Nephron progenitor cell (in vitro differentiated cells): Measurements from ENCODE around the gene CMTM4.

Experiments used
- DNase-seq: peaks from one replicate; pipeline ENCODE4 v3.0.0; 2021
- H3K27ac Mint-ChIP-seq: 2 replicates; pipeline ENCODE4 v1.8.0; 2021; ENCODE audit warnings: mild to moderate bottlenecking, moderate library complexity, mixed read lengths
- H3K27me3 Mint-ChIP-seq: 2 replicates; pipeline ENCODE4 v1.8.0; 2021; ENCODE audit warnings: mild to moderate bottlenecking, low read depth, mixed read lengths; ENCODE audit not compliant: poor library complexity
- H3K36me3 Mint-ChIP-seq: 2 replicates; pipeline ENCODE4 v1.8.0; 2021; ENCODE audit warnings: low read depth, mixed read lengths
- H3K4me1 Mint-ChIP-seq: 2 replicates; pipeline ENCODE4 v1.8.0; 2021; ENCODE audit warnings: mixed read lengths
- H3K4me3 Mint-ChIP-seq: 2 replicates; pipeline ENCODE4 v1.8.0; 2021; ENCODE audit warnings: mild to moderate bottlenecking, moderate library complexity, mixed read lengths
- H3K9me3 Mint-ChIP-seq: 2 replicates; pipeline ENCODE4 v1.8.0; 2021; ENCODE audit warnings: mild to moderate bottlenecking, moderate library complexity, mixed read lengths
- TF ChIP-seq, protein P1 (sequence below): fragments of 200-600 bp; sonication (generic); IDR thresholded peaks from 2 replicates; pipeline ENCODE4 v1.5.0; 2021; ENCODE audit warnings: antibody characterized with exemption

Gene CMTM4

DNA sequence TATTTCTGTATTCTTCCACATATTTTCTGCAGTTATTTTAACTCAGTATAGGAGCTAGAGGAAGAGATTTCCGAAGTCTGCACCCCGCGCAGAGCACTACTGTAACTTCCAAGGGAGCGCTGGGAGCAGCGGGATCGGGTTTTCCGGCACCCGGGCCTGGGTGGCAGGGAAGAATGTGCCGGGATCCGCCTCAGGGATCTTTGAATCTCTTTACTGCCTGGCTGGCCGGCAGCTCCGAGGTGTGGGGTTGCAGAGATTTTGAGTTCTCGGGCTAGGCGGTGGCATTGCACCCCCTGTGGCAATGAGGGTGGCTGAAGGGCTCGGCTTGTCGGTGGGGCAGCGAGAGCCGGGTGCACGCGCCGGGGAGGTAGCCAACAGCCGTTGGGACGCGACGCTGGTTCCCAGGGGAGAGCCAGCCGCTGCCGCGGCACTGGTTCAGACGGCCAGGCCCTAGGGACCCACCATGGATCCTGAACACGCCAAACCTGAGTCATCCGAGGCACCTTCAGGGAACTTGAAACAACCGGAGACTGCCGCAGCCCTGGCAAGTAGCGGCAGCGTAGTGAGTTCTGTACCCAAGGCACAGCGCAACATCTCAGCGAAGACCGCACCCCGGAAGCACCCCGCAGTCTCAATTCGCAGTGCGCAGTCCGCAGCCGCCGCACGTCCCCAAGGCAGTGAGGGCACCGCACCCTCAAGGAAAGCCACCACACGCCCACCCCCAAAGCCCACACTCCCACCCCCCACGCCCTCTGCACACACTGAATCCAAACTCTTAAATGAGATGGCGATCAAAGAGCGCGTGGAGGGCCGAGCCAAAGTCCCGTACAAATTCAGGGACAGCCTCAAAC is 130.3 kb downstream of the CMTM4 start, which contains the start of gene CMTM1:
Gene CMTM1, plus strand, starts transcription at position 389 of the 851 bp plus-strand sequence. Its CDS starts 75 bp downstream, at position 464.
- no peak within 1 kb of the TSS for H3K27ac Mint-ChIP-seq
- H3K4me1 Mint-ChIP-seq = no peaks in the 10 kb centered on the region
- TF ChIP-seq, protein P1, sequence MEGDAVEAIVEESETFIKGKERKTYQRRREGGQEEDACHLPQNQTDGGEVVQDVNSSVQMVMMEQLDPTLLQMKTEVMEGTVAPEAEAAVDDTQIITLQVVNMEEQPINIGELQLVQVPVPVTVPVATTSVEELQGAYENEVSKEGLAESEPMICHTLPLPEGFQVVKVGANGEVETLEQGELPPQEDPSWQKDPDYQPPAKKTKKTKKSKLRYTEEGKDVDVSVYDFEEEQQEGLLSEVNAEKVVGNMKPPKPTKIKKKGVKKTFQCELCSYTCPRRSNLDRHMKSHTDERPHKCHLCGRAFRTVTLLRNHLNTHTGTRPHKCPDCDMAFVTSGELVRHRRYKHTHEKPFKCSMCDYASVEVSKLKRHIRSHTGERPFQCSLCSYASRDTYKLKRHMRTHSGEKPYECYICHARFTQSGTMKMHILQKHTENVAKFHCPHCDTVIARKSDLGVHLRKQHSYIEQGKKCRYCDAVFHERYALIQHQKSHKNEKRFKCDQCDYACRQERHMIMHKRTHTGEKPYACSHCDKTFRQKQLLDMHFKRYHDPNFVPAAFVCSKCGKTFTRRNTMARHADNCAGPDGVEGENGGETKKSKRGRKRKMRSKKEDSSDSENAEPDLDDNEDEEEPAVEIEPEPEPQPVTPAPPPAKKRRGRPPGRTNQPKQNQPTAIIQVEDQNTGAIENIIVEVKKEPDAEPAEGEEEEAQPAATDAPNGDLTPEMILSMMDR = no peak
- H3K27me3 Mint-ChIP-seq = no peaks in the 10 kb centered on the region
- H3K4me3 Mint-ChIP-seq = no peak within 1 kb of the TSS
- DNase-seq = no peak
- no peaks in the 10 kb centered on the region for H3K9me3 Mint-ChIP-seq
- H3K36me3 Mint-ChIP-seq = peaks cover 35% of the 10 kb centered on the region
